ENCODE results near the gene NAGA. TPM values are rescaled to one million over a fixed set of nuclear protein-coding genes. Genes with fewer than 3 reads are reported as not detected.

The NAGA gene
- total and polyA plus RNA-seq, 2 donors (not counting 3 experiments of a cell fraction or from before 2014, with no cell fraction given): 29.0 to 63.4 TPM

- BruUV-seq (replicated peaks): no TSS peak
- TF ChIP-seq, protein P1, sequence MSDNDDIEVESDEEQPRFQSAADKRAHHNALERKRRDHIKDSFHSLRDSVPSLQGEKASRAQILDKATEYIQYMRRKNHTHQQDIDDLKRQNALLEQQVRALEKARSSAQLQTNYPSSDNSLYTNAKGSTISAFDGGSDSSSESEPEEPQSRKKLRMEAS (IDR thresholded peaks at IDR 0.05; ENCODE audit: insufficient read depth, insufficient read length): no peak
- TF ChIP-seq MYC (IDR thresholded peaks at IDR 0.05; ENCODE audit: low read depth, low read length) (no peak), JUN (IDR thresholded peaks at IDR 0.05; ENCODE audit: borderline replicate concordance, insufficient read depth, insufficient read length, low read depth) (no peak), POLR2AphosphoS5 (IDR thresholded peaks at IDR 0.05; ENCODE audit: insufficient read depth, low read depth, low read length) (no peak), GATA2 (IDR thresholded peaks at IDR 0.05; ENCODE audit: insufficient read depth, insufficient read length, low read depth, low read length) (no peak), EZH2 (IDR thresholded peaks at IDR 0.05; ENCODE audit: borderline replicate concordance, low read depth, low read length, severe bottlenecking) (no peak), POLR2A (IDR thresholded peaks at IDR 0.05; ENCODE audit: low read depth, low read length) (no peak), FOS (IDR thresholded peaks at IDR 0.05; ENCODE audit: borderline replicate concordance, insufficient read depth, low read length) (no peak)
- TF ChIP-seq, protein P2, sequence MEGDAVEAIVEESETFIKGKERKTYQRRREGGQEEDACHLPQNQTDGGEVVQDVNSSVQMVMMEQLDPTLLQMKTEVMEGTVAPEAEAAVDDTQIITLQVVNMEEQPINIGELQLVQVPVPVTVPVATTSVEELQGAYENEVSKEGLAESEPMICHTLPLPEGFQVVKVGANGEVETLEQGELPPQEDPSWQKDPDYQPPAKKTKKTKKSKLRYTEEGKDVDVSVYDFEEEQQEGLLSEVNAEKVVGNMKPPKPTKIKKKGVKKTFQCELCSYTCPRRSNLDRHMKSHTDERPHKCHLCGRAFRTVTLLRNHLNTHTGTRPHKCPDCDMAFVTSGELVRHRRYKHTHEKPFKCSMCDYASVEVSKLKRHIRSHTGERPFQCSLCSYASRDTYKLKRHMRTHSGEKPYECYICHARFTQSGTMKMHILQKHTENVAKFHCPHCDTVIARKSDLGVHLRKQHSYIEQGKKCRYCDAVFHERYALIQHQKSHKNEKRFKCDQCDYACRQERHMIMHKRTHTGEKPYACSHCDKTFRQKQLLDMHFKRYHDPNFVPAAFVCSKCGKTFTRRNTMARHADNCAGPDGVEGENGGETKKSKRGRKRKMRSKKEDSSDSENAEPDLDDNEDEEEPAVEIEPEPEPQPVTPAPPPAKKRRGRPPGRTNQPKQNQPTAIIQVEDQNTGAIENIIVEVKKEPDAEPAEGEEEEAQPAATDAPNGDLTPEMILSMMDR (IDR thresholded peaks at IDR 0.05; ENCODE audit: extremely low read depth in 1 of 2, insufficient read depth in 1 of 2, low read depth in 1 of 2, low read length in 2 of 2): no peak
- Histone ChIP-seq H3K27ac (ENCODE audit: insufficient read depth, low read depth, low read length) (no peak overlapping the region), H3K4me2 (ENCODE audit: insufficient read depth, low read length) (no peak overlapping the region), H2AFZ (ENCODE audit: low read depth, low read length) (no peak overlapping the region), H3K9ac (replicated peaks; ENCODE audit: extremely low read depth, insufficient read depth, low read length) (no peak overlapping the region), H3K36me3 (ENCODE audit: control insufficient read depth in 2 of 2, extremely low read depth in 1 of 2, insufficient read depth in 2 of 2, low read length in 2 of 2) (no peaks in the 10 kb centered on the region), H3K4me1 (ENCODE audit: control insufficient read depth, extremely low read depth, insufficient read depth, low read length) (no peaks in the 10 kb centered on the region), H3K79me2 (ENCODE audit: control insufficient read depth, insufficient read depth, low read length) (no peaks in the 10 kb centered on the region), H3K9me1 (replicated peaks; ENCODE audit: control insufficient read depth, extremely low read depth, insufficient read depth, low read length) (no peaks in the 10 kb centered on the region), H3K27me3 (ENCODE audit: control insufficient read depth in 2 of 2, insufficient read depth in 2 of 2, low read length in 2 of 2) (no peaks in the 10 kb centered on the region), H3K9me3 (replicated peaks; ENCODE audit: control insufficient read depth, insufficient read depth, low read length) (no peaks in the 10 kb centered on the region), H4K20me1 (replicated peaks; ENCODE audit: control insufficient read depth, extremely low read depth, insufficient read depth, low read length) (no peaks in the 10 kb centered on the region), H3K4me3 (replicated peaks in 1 of 3; ENCODE audit: insufficient read depth in 1 of 3, low read depth in 1 of 3, low read length in 3 of 3) (no peak overlapping the region)
- no peak for DNase-seq (ENCODE audit: low read depth, low spot score)
- ChIA-PET POLR2A (no interaction called here), CTCF (no interaction called here)
- intact Hi-C loops (cut with micrococcal nuclease): no loop called here
- dilution Hi-C loops (cut with MboI; ENCODE audit: extremely low pct_ligation_motif_present, low sequenced_read_pairs): no loop called here
- FAIRE-seq: no peak
Observed at GRCh38 chr22:42052765-42053164, 17.8 kb downstream of the NAGA start.

Measured in endothelial cell of umbilical vein (primary cell).